GM23338 (cell line): Measurements from ENCODE around the gene TMEM221. TPM values are rescaled to one million over a fixed set of nuclear protein-coding genes. Genes with fewer than 3 reads are reported as not detected.

Source experiments
- ATAC-seq: fragments of 200-7000 bp; cut with Tn5 transposase; 3 replicates; pipeline ENCODE4 v1.9.1; 2020
- DNase-seq: peaks from one replicate; pipeline ENCODE4 v3.0.0-alpha.2; 2015; ENCODE audit warnings: low spot score
- H2AFZ ChIP-seq: fragments of 200-600 bp; sonication (generic); 2 replicates; pipeline ENCODE4 v1.8.0; 2016; ENCODE audit warnings: antibody characterized with exemption, mild to moderate bottlenecking, moderate library complexity
- H3F3A ChIP-seq: fragments of 200-600 bp; sonication (generic); replicated peaks from 2 replicates; pipeline ENCODE4 v1.8.0; 2017; ENCODE audit warnings: antibody characterized with exemption, mixed run types, low read depth
- H3K27ac ChIP-seq: fragments of 200-600 bp; sonication (generic); 2 replicates; pipeline ENCODE4 v1.6.1; 2016; ENCODE audit warnings: low read depth
- H3K27me3 ChIP-seq: fragments of 200-600 bp; sonication (generic); 2 replicates; pipeline ENCODE4 v1.8.0; 2016; ENCODE audit warnings: mild to moderate bottlenecking, mixed run types, moderate library complexity; ENCODE audit not compliant: insufficient read depth
- H3K36me3 ChIP-seq: fragments of 200-600 bp; sonication (generic); 2 replicates; pipeline ENCODE4 v1.8.0; 2016; ENCODE audit warnings: mild to moderate bottlenecking; ENCODE audit not compliant: insufficient read depth
- H3K4me1 ChIP-seq: fragments of 200-600 bp; sonication (generic); 2 replicates; pipeline ENCODE4 v1.8.0; 2016; ENCODE audit warnings: mild to moderate bottlenecking, moderate library complexity; ENCODE audit not compliant: insufficient read depth
- H3K4me2 ChIP-seq: fragments of 200-600 bp; sonication (generic); 2 replicates; pipeline ENCODE4 v1.7.1; 2017; ENCODE audit warnings: mixed run types
- H3K4me3 ChIP-seq: fragments of 200-600 bp; sonication (generic); 2 replicates; pipeline ENCODE4 v1.6.1; 2016; ENCODE audit warnings: mixed run types
- H3K79me2 ChIP-seq: fragments of 200-600 bp; sonication (generic); replicated peaks from 2 replicates; pipeline ENCODE4 v1.8.0; 2017; ENCODE audit warnings: mild to moderate bottlenecking; ENCODE audit not compliant: insufficient read depth
- H3K9me2 ChIP-seq: fragments of 200-600 bp; sonication (generic); 2 replicates; pipeline ENCODE4 v1.8.0; 2017; ENCODE audit not compliant: insufficient read depth
- H4K20me1 ChIP-seq: fragments of 200-600 bp; sonication (generic); replicated peaks from 2 replicates; pipeline ENCODE4 v1.8.0; 2017; ENCODE audit warnings: mild to moderate bottlenecking; ENCODE audit not compliant: insufficient read depth
- H3K27ac Mint-ChIP-seq: 2 replicates; pipeline ENCODE4 v1.8.0; 2020; ENCODE audit warnings: inconsistent platforms, mild to moderate bottlenecking, moderate library complexity, mixed read lengths
- H3K27me3 Mint-ChIP-seq: 3 replicates; pipeline ENCODE4 v1.8.0; 2022; ENCODE audit warnings: low read depth, mild to moderate bottlenecking, moderate library complexity, mixed read lengths, inconsistent platforms; ENCODE audit not compliant: insufficient read depth, poor library complexity
- H3K36me3 Mint-ChIP-seq: 3 replicates; pipeline ENCODE4 v1.8.0; 2021; ENCODE audit warnings: low read depth, mild to moderate bottlenecking, inconsistent platforms, moderate library complexity, mixed read lengths
- H3K4me1 Mint-ChIP-seq: 3 replicates; pipeline ENCODE4 v1.8.0; 2020; ENCODE audit warnings: mild to moderate bottlenecking, inconsistent platforms, mixed read lengths
- H3K4me3 Mint-ChIP-seq: 3 replicates; pipeline ENCODE4 v1.8.0; 2021; ENCODE audit warnings: moderate library complexity, mild to moderate bottlenecking, inconsistent platforms, mixed read lengths
- H3K9me3 Mint-ChIP-seq: 3 replicates; pipeline ENCODE4 v1.8.0; 2020; ENCODE audit warnings: moderate library complexity, mild to moderate bottlenecking, inconsistent platforms, mixed read lengths
- EZH2 ChIP-seq: fragments of 200-600 bp; sonication (generic); IDR thresholded peaks from one replicate; pipeline ENCODE4 v1.8.0; 2017; ENCODE audit warnings: antibody characterized with exemption, mild to moderate bottlenecking, low read depth; ENCODE audit not compliant: unreplicated experiment
- NANOG ChIP-seq: IDR thresholded peaks from 2 replicates; pipeline ENCODE4 v1.6.1; 2016; ENCODE audit warnings: antibody characterized with exemption, borderline replicate concordance
- POLR2AphosphoS5 ChIP-seq: IDR thresholded peaks from 2 replicates; pipeline ENCODE4 v1.6.1; 2016; ENCODE audit warnings: antibody characterized with exemption, low read depth
- STAT1 ChIP-seq: IDR thresholded peaks from one replicate; pipeline ENCODE4 v1.6.1; 2016; ENCODE audit warnings: antibody characterized with exemption; ENCODE audit not compliant: unreplicated experiment
- ZNF114 ChIP-seq: fragments of 250-450 bp; sonication (Bioruptor Pico); IDR thresholded peaks from 2 replicates; pipeline ENCODE4 v1.5.0; 2020; ENCODE audit warnings: mild to moderate bottlenecking, moderate library complexity
- polyA plus RNA-seq: library from polyadenylated mRNA; unstranded; fragments of >200 nt; fragmentation: Nextera tagmentation; extraction: Ambion mirVana; gene quantifications from 2 replicates; pipeline ENCODE4 v1.2.1, GENCODE V29; 2016
- total RNA-seq: library from RNA; depleted of rRNA; stranded (reverse); fragments of >200 nt; shearing (Covaris generic); gene quantifications from 2 replicates; pipeline ENCODE4 v1.2.3, GENCODE V29; 2014
- TF ChIP-seq, protein P1 (sequence below): IDR thresholded peaks from one replicate; pipeline ENCODE4 v1.6.1; 2018; ENCODE audit warnings: antibody characterized with exemption; ENCODE audit not compliant: unreplicated experiment
- TF ChIP-seq, protein P2 (sequence below): fragments of 250-450 bp; sonication (Bioruptor Pico); IDR thresholded peaks from 2 replicates; pipeline ENCODE4 v1.5.0; 2020; ENCODE audit warnings: mild to moderate bottlenecking, moderate library complexity
- TF ChIP-seq, protein P3 (sequence below), 2 experiments: fragments of 200-600 bp in 1 of 2; sonication (generic) in 1 of 2; conservative IDR thresholded peaks; 2 replicates each; pipeline versions ENCODE4 v1.5.1 to v1.6.1; 2016 to 2017; ENCODE audit warnings: antibody characterized with exemption in 2 of 2, low read depth in 2 of 2, mild to moderate bottlenecking in 2 of 2, moderate library complexity in 1 of 2

The TMEM221 gene
- total and polyA plus RNA-seq, 2 experiments from 2014 or later = 0.40 to 0.90 TPM

DNA sequence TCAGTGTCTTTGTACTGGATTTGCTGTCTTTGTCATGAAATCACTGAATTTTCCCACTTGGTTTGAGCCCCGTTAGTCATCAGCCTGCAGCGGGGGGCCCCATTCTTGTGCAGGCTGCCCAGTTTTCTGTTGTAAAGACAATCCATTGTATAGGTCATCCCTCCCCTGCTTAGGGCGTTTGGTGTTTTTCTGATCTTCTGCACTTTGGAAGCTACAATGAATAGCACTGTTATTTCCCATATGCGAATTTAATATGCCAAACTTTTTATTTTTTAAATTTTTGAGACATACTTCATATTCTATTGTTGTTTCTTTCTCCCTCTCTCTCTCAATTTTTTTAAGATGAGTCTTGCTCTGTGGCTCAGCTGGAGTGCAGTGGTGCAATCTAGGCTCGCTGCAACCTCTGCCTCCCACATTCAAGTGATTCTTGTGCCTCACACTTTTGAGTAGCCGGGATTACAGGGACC lies 30.9 kb upstream of the TMEM221 start (continued):
- TF ChIP-seq, protein P1, sequence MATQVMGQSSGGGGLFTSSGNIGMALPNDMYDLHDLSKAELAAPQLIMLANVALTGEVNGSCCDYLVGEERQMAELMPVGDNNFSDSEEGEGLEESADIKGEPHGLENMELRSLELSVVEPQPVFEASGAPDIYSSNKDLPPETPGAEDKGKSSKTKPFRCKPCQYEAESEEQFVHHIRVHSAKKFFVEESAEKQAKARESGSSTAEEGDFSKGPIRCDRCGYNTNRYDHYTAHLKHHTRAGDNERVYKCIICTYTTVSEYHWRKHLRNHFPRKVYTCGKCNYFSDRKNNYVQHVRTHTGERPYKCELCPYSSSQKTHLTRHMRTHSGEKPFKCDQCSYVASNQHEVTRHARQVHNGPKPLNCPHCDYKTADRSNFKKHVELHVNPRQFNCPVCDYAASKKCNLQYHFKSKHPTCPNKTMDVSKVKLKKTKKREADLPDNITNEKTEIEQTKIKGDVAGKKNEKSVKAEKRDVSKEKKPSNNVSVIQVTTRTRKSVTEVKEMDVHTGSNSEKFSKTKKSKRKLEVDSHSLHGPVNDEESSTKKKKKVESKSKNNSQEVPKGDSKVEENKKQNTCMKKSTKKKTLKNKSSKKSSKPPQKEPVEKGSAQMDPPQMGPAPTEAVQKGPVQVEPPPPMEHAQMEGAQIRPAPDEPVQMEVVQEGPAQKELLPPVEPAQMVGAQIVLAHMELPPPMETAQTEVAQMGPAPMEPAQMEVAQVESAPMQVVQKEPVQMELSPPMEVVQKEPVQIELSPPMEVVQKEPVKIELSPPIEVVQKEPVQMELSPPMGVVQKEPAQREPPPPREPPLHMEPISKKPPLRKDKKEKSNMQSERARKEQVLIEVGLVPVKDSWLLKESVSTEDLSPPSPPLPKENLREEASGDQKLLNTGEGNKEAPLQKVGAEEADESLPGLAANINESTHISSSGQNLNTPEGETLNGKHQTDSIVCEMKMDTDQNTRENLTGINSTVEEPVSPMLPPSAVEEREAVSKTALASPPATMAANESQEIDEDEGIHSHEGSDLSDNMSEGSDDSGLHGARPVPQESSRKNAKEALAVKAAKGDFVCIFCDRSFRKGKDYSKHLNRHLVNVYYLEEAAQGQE = no peak

DNA sequence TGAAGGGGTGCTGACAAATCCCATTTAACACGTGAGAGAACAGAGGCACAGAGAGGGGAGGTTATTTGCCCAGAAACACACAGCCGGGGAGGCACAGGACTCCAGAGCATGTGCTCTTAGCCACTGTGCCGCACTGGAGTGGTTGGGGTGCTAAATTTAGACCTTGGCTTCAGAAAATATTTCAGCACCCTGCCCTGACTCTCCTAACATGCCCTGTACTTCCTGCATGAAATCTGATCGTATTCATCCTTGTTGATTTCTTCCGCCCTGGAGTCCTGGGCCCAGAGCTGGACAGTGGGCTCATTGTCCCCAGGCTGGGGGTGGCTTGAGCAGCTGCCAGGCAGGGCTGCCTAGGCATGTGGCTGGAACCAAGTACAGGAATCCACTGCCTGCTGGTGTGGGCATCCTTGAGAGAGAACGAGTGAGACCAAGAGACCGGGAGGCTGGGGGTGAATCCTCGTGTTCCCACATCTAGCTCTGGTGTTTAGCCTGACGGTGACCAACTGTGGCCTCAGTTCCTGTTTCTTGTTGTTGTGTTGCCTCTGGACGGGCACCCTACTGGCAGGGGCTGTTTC lies 27.2 kb upstream of the TMEM221 start:
- H3K27me3 ChIP-seq = peaks cover 9% of the 10 kb centered on the region
- Mint-ChIP-seq H3K9me3 (no peaks in the 10 kb centered on the region), H3K36me3 (no peaks in the 10 kb centered on the region; the same call in 2 of the 3 replicates), H3K27me3 (peaks cover 29% of the 10 kb centered on the region), H3K4me1 (peaks cover 20% of the 10 kb centered on the region), H3K27ac (peak overlapping the region; percentile 20; the same call in 1 of the 2 replicates), H3K4me3 (no peak overlapping the region)
- no peak overlapping the region for H2AFZ ChIP-seq
- H3K4me3 ChIP-seq = no peak overlapping the region
- no peak for DNase-seq
- peaks cover 4% of the 10 kb centered on the region for H3K4me1 ChIP-seq
- no peaks in the 10 kb centered on the region for H3K36me3 ChIP-seq
- no peaks in the 10 kb centered on the region for H4K20me1 ChIP-seq
- ATAC-seq = no peak
- H3K4me2 ChIP-seq = no peak overlapping the region
- no peak overlapping the region for H3K27ac ChIP-seq
- no peaks in the 10 kb centered on the region for H3K79me2 ChIP-seq
- H3K9me2 ChIP-seq = no peaks in the 10 kb centered on the region
- H3F3A ChIP-seq = 0 out of 2 replicates have a peak, but pooled peaks cover 3% of the 10 kb centered on the region
- TF ChIP-seq POLR2AphosphoS5 = no peak
- TF ChIP-seq ZNF114 (CRISPR knock-in tag) = no peak
- TF ChIP-seq, protein P2, sequence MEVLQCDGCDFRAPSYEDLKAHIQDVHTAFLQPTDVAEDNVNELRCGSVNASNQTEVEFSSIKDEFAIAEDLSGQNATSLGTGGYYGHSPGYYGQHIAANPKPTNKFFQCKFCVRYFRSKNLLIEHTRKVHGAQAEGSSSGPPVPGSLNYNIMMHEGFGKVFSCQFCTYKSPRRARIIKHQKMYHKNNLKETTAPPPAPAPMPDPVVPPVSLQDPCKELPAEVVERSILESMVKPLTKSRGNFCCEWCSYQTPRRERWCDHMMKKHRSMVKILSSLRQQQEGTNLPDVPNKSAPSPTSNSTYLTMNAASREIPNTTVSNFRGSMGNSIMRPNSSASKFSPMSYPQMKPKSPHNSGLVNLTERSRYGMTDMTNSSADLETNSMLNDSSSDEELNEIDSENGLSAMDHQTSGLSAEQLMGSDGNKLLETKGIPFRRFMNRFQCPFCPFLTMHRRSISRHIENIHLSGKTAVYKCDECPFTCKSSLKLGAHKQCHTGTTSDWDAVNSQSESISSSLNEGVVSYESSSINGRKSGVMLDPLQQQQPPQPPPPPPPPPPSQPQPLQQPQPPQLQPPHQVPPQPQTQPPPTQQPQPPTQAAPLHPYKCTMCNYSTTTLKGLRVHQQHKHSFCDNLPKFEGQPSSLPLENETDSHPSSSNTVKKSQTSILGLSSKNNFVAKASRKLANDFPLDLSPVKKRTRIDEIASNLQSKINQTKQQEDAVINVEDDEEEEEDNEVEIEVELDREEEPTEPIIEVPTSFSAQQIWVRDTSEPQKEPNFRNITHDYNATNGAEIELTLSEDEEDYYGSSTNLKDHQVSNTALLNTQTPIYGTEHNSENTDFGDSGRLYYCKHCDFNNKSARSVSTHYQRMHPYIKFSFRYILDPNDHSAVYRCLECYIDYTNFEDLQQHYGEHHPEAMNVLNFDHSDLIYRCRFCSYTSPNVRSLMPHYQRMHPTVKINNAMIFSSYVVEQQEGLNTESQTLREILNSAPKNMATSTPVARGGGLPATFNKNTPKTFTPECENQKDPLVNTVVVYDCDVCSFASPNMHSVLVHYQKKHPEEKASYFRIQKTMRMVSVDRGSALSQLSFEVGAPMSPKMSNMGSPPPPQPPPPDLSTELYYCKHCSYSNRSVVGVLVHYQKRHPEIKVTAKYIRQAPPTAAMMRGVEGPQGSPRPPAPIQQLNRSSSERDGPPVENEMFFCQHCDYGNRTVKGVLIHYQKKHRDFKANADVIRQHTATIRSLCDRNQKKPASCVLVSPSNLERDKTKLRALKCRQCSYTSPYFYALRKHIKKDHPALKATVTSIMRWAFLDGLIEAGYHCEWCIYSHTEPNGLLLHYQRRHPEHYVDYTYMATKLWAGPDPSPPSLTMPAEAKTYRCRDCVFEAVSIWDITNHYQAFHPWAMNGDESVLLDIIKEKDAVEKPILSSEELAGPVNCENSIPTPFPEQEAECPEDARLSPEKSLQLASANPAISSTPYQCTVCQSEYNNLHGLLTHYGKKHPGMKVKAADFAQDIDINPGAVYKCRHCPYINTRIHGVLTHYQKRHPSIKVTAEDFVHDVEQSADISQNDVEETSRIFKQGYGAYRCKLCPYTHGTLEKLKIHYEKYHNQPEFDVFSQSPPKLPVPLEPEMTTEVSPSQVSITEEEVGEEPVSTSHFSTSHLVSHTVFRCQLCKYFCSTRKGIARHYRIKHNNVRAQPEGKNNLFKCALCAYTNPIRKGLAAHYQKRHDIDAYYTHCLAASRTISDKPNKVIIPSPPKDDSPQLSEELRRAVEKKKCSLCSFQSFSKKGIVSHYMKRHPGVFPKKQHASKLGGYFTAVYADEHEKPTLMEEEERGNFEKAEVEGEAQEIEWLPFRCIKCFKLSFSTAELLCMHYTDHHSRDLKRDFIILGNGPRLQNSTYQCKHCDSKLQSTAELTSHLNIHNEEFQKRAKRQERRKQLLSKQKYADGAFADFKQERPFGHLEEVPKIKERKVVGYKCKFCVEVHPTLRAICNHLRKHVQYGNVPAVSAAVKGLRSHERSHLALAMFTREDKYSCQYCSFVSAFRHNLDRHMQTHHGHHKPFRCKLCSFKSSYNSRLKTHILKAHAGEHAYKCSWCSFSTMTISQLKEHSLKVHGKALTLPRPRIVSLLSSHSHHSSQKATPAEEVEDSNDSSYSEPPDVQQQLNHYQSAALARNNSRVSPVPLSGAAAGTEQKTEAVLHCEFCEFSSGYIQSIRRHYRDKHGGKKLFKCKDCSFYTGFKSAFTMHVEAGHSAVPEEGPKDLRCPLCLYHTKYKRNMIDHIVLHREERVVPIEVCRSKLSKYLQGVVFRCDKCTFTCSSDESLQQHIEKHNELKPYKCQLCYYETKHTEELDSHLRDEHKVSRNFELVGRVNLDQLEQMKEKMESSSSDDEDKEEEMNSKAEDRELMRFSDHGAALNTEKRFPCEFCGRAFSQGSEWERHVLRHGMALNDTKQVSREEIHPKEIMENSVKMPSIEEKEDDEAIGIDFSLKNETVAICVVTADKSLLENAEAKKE (CRISPR knock-in tag) = no peak
- TF ChIP-seq, protein P3, sequence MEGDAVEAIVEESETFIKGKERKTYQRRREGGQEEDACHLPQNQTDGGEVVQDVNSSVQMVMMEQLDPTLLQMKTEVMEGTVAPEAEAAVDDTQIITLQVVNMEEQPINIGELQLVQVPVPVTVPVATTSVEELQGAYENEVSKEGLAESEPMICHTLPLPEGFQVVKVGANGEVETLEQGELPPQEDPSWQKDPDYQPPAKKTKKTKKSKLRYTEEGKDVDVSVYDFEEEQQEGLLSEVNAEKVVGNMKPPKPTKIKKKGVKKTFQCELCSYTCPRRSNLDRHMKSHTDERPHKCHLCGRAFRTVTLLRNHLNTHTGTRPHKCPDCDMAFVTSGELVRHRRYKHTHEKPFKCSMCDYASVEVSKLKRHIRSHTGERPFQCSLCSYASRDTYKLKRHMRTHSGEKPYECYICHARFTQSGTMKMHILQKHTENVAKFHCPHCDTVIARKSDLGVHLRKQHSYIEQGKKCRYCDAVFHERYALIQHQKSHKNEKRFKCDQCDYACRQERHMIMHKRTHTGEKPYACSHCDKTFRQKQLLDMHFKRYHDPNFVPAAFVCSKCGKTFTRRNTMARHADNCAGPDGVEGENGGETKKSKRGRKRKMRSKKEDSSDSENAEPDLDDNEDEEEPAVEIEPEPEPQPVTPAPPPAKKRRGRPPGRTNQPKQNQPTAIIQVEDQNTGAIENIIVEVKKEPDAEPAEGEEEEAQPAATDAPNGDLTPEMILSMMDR (conservative IDR thresholded peaks at IDR 0.05; ENCODE audit: low read depth in 2 of 2) = no peak
- no peak for TF ChIP-seq EZH2
- TF ChIP-seq NANOG = no peak
- TF ChIP-seq, protein P1 = no peak
- no peak for TF ChIP-seq STAT1
